Mesenchymal stem cell (in vitro differentiated cells and primary cell): ENCODE data around the gene BCAS1.

ENCODE experiments used
- DNase-seq: peaks from one replicate; pipeline ENCODE4 v3.0.0-alpha.2; 2013
- H2AFZ ChIP-seq: one replicate; pipeline ENCODE4 v1.6.1; 2013; ENCODE audit warnings: low read depth, mild to moderate bottlenecking, control low read depth, inconsistent platforms, low read length, moderate library complexity
- H2AK5ac ChIP-seq: 2 replicates; pipeline ENCODE4 v1.6.1; 2013; ENCODE audit warnings: low read length, moderate library complexity, mild to moderate bottlenecking, inconsistent platforms; ENCODE audit not compliant: severe bottlenecking
- H2BK120ac ChIP-seq: one replicate; pipeline ENCODE4 v1.6.1; 2013; ENCODE audit warnings: low read depth, mild to moderate bottlenecking, inconsistent platforms, low read length, moderate library complexity
- H2BK12ac ChIP-seq, 2 experiments: one replicate each; pipeline ENCODE4 v1.6.1; 2013; ENCODE audit warnings: inconsistent platforms in 2 of 2, low read length in 2 of 2, mild to moderate bottlenecking in 2 of 2, moderate library complexity in 2 of 2, control low read depth in 1 of 2
- H2BK15ac ChIP-seq: one replicate; pipeline ENCODE4 v1.6.1; 2013; ENCODE audit warnings: mild to moderate bottlenecking, low read depth, inconsistent platforms; ENCODE audit not compliant: poor library complexity, severe bottlenecking
- H2BK5ac ChIP-seq: 2 replicates; pipeline ENCODE4 v1.6.1; 2013; ENCODE audit warnings: low read depth, mild to moderate bottlenecking, low read length, control low read depth, inconsistent platforms; ENCODE audit not compliant: poor library complexity, severe bottlenecking
- H3K14ac ChIP-seq, 2 experiments: one replicate each; pipeline ENCODE4 v1.6.1; 2013; ENCODE audit warnings: inconsistent platforms in 2 of 2, low read length in 2 of 2, control low read depth in 1 of 2, mild to moderate bottlenecking in 1 of 2, moderate library complexity in 1 of 2
- H3K18ac ChIP-seq, 2 experiments: one replicate each; pipeline ENCODE4 v1.6.1; 2013; ENCODE audit warnings: inconsistent platforms in 2 of 2, low read length in 2 of 2, control low read depth in 1 of 2, low read depth in 1 of 2, mild to moderate bottlenecking in 1 of 2
- H3K23ac ChIP-seq, 2 experiments: one replicate each; pipeline ENCODE4 v1.6.1; 2013; ENCODE audit warnings: inconsistent platforms in 2 of 2, low read length in 2 of 2, mild to moderate bottlenecking in 2 of 2, moderate library complexity in 2 of 2, control low read depth in 1 of 2
- H3K27ac ChIP-seq: 2 replicates; pipeline ENCODE4 v1.5.1; 2013; ENCODE audit warnings: mild to moderate bottlenecking, moderate library complexity, low read length, control low read depth, inconsistent platforms; ENCODE audit not compliant: poor library complexity, severe bottlenecking
- H3K27me3 ChIP-seq, 2 experiments: 2 replicates each; pipeline versions ENCODE4 v1.6.1 to v1.7.0; 2013; ENCODE audit warnings: low read length in 2 of 2, mild to moderate bottlenecking in 2 of 2, moderate library complexity in 2 of 2, control low read depth in 1 of 2, inconsistent platforms in 1 of 2; ENCODE audit not compliant: control insufficient read depth in 1 of 2, insufficient read depth in 1 of 2
- H3K36me3 ChIP-seq, 2 experiments: 2 replicates each; pipeline versions ENCODE4 v1.6.1 to v1.7.0; 2013; ENCODE audit warnings: low read length in 2 of 2, control low read depth in 1 of 2, inconsistent platforms in 1 of 2, low read depth in 1 of 2, mild to moderate bottlenecking in 1 of 2; ENCODE audit not compliant: insufficient read depth in 2 of 2, control insufficient read depth in 1 of 2
- H3K4ac ChIP-seq, 2 experiments: one replicate each; pipeline ENCODE4 v1.6.1; 2013; ENCODE audit warnings: inconsistent platforms in 2 of 2, low read length in 2 of 2, mild to moderate bottlenecking in 2 of 2, moderate library complexity in 2 of 2, control low read depth in 1 of 2, low read depth in 1 of 2
- H3K4me1 ChIP-seq: 2 replicates; pipeline ENCODE4 v1.6.1; 2013; ENCODE audit warnings: low read depth, low read length, control low read depth; ENCODE audit not compliant: control insufficient read depth, insufficient read depth
- H3K4me2 ChIP-seq: 2 replicates; pipeline ENCODE4 v1.6.1; 2013; ENCODE audit warnings: low read length, mild to moderate bottlenecking, inconsistent platforms; ENCODE audit not compliant: poor library complexity, severe bottlenecking
- H3K4me3 ChIP-seq, 2 experiments: 2 replicates each; pipeline versions ENCODE4 v1.5.1 to v1.7.0; 2013; ENCODE audit warnings: low read length in 2 of 2, mild to moderate bottlenecking in 2 of 2, control low read depth in 1 of 2, low read depth in 1 of 2; ENCODE audit not compliant: insufficient read depth in 1 of 2
- H3K79me1 ChIP-seq: replicated peaks from 2 replicates; pipeline ENCODE4 v1.6.1; 2013; ENCODE audit warnings: mild to moderate bottlenecking, control low read depth, low read length, inconsistent platforms; ENCODE audit not compliant: poor library complexity, severe bottlenecking
- H3K9ac ChIP-seq: 2 replicates; pipeline ENCODE4 v1.7.0; 2013; ENCODE audit warnings: mild to moderate bottlenecking, low read length, moderate library complexity
- H3K9me3 ChIP-seq: 2 replicates; pipeline ENCODE4 v1.7.0; 2013; ENCODE audit warnings: mild to moderate bottlenecking, low read length; ENCODE audit not compliant: control insufficient read depth
- H4K8ac ChIP-seq: one replicate; pipeline ENCODE4 v1.6.1; 2013; ENCODE audit warnings: inconsistent platforms, mild to moderate bottlenecking, low read length, moderate library complexity
- H4K91ac ChIP-seq: one replicate; pipeline ENCODE4 v1.6.1; 2013; ENCODE audit warnings: mild to moderate bottlenecking, low read length, inconsistent platforms
- WGBS: methylation state at CpG from one replicate; pipeline ENCODE4 v1.1.7; 2013; ENCODE audit warnings: mixed read lengths; 5-methylcytosine and 5-hydroxymethylcytosine counted together

BCAS1 gene

GRCh38 chr20:54086507-54087039, 16.2 kb upstream of the BCAS1 start:
- no peak overlapping the region for H2AK5ac ChIP-seq
- no peak overlapping the region for H2BK5ac ChIP-seq
- peaks cover 3% of the 10 kb centered on the region for H3K4me1 ChIP-seq
- no peak for DNase-seq
- no peak overlapping the region for H4K91ac ChIP-seq
- H2BK120ac ChIP-seq, result no peak overlapping the region
- no peak overlapping the region for H4K8ac ChIP-seq
- no peak overlapping the region for H3K27ac ChIP-seq
- peak overlapping the region; percentile 86 for H3K9ac ChIP-seq
- no peak overlapping the region for H3K4ac ChIP-seq
- no peaks in the 10 kb centered on the region for H3K36me3 ChIP-seq
- H3K4me3 ChIP-seq, result peak overlapping the region in 1 of 2 experiments; percentile 64
- no peak overlapping the region for H3K23ac ChIP-seq
- no peak overlapping the region for H3K4me2 ChIP-seq
- no peak overlapping the region for H3K14ac ChIP-seq
- no peaks in the 10 kb centered on the region for H3K9me3 ChIP-seq
- peaks cover 0 to 15% of the 10 kb centered on the region in 2 experiments for H3K27me3 ChIP-seq
- H3K79me1 ChIP-seq, result no peaks in the 10 kb centered on the region
- no peak overlapping the region for H2BK15ac ChIP-seq
- WGBS, result 74% methylated on average over 12 of the region's 12 CpGs
- no peak overlapping the region for H2BK12ac ChIP-seq
- no peak overlapping the region for H3K18ac ChIP-seq
- no peak overlapping the region for H2AFZ ChIP-seq

- no peak overlapping the region for H2BK15ac ChIP-seq
Measured at GRCh38 chr20:54085910-54086309, 15.5 kb upstream of the BCAS1 start.

GRCh38 chr20:54085425-54085824, 15.0 kb upstream of the BCAS1 start:
- Histone ChIP-seq H3K27me3 (peaks cover 0 to 10% of the 10 kb centered on the region in 2 experiments), H3K36me3 (no peaks in the 10 kb centered on the region), H2AFZ (no peak overlapping the region), H2AK5ac (no peak overlapping the region), H3K79me1 (no peaks in the 10 kb centered on the region), H3K14ac (no peak overlapping the region), H4K8ac (no peak overlapping the region), H2BK120ac (no peak overlapping the region), H4K91ac (no peak overlapping the region), H3K4ac (no peak overlapping the region), H3K23ac (no peak overlapping the region), H3K9me3 (no peaks in the 10 kb centered on the region), H2BK15ac (no peak overlapping the region), H3K27ac (no peak overlapping the region), H2BK5ac (no peak overlapping the region), H3K4me2 (no peak overlapping the region), H2BK12ac (no peak overlapping the region), H3K9ac (no peak overlapping the region), H3K4me1 (peaks cover 3% of the 10 kb centered on the region), H3K18ac (no peak overlapping the region), H3K4me3 (no peak overlapping the region)
- 71% methylated on average over 1 of the region's 1 CpG for WGBS
- no peak for DNase-seq

More at GRCh38 chr20:54085910-54086309, 15.5 kb upstream of the BCAS1 start:
- Histone ChIP-seq H2BK12ac (no peak overlapping the region), H3K4me1 (peaks cover 3% of the 10 kb centered on the region), H2BK120ac (no peak overlapping the region), H2AFZ (no peak overlapping the region), H3K18ac (no peak overlapping the region), H4K91ac (no peak overlapping the region), H3K27me3 (peaks cover 0 to 15% of the 10 kb centered on the region in 2 experiments), H3K4me2 (no peak overlapping the region), H3K14ac (no peak overlapping the region), H4K8ac (no peak overlapping the region), H2BK5ac (no peak overlapping the region), H3K36me3 (no peaks in the 10 kb centered on the region), H3K9ac (peak overlapping the region; percentile 86), H3K4me3 (peak overlapping the region in 1 of 2 experiments; percentile 64), H2AK5ac (no peak overlapping the region), H3K23ac (no peak overlapping the region), H3K4ac (no peak overlapping the region), H3K27ac (no peak overlapping the region), H3K79me1 (no peaks in the 10 kb centered on the region), H3K9me3 (no peaks in the 10 kb centered on the region)
- 89% methylated on average over 3 of the region's 3 CpGs for WGBS
- DNase-seq, result no peak

DNA sequence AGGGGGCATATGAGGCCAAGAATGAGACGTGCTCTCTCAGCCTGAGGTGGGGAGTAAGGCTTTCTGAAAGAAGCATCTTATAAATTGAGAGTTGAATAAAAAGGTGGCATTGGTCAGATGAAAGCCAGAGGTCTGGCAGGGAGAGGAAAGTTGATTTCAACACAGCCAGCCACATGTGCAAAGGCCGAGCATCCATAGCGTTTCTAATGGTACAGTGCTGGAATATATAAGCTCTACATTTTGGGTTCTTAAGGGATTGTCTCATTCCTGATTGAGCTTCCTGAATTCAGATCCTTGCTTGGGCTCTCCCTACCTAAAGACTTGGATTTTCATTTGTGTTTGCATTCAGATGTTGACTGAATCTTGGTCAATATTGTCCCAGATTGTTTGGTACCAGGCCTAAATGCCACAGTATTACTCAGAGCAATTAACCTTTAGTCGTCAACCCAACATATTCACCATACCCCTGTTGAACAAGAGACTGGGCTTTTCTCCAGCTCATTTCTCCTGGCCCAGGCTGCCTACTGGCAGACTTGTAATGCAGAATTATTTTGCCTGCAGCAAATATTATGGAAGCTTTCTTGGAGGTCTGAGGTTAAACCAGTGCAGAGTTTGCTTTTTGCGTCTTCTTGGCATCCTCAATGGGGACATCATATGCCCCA, 14.5 kb upstream of the BCAS1 start:
- no peak overlapping the region for H2AFZ ChIP-seq
- H3K4me3 ChIP-seq, result no peak overlapping the region
- H3K4ac ChIP-seq, result no peak overlapping the region
- WGBS, result 75% methylated on average over 5 of the region's 5 CpGs
- no peak overlapping the region for H2AK5ac ChIP-seq
- H3K23ac ChIP-seq, result no peak overlapping the region
- H3K18ac ChIP-seq, result no peak overlapping the region
- H2BK5ac ChIP-seq, result no peak overlapping the region
- no peak overlapping the region for H4K91ac ChIP-seq
- no peak overlapping the region for H2BK12ac ChIP-seq
- H2BK15ac ChIP-seq, result no peak overlapping the region
- no peak overlapping the region for H3K9ac ChIP-seq
- peaks cover 3% of the 10 kb centered on the region for H3K4me1 ChIP-seq
- no peak overlapping the region for H3K14ac ChIP-seq
- H4K8ac ChIP-seq, result no peak overlapping the region
- H3K27ac ChIP-seq, result no peak overlapping the region
- peaks cover 0 to 4% of the 10 kb centered on the region in 2 experiments for H3K27me3 ChIP-seq
- no peaks in the 10 kb centered on the region for H3K79me1 ChIP-seq
- H3K36me3 ChIP-seq, result no peaks in the 10 kb centered on the region
- DNase-seq, result no peak
- H3K4me2 ChIP-seq, result no peak overlapping the region
- H2BK120ac ChIP-seq, result no peak overlapping the region
- no peaks in the 10 kb centered on the region for H3K9me3 ChIP-seq
